SK-N-SH treated with all-trans-retinoic acid at 6 μM for 48 hours (cell line): Measurements from ENCODE around the gene KRR1.

Experiments
- GLIS3 ChIP-seq: fragments of 250-450 bp; sonication (Bioruptor Pico); IDR thresholded peaks from 2 replicates; pipeline ENCODE4 v1.5.0; 2020; ENCODE audit warnings: mild to moderate bottlenecking, moderate library complexity
- OSR1 ChIP-seq: fragments of 250-450 bp; sonication (Bioruptor Pico); IDR thresholded peaks from 2 replicates; pipeline ENCODE4 v1.8.0; 2022; ENCODE audit warnings: moderate library complexity, mild to moderate bottlenecking, inconsistent platforms
- PPARA ChIP-seq: fragments of 250-450 bp; sonication (Bioruptor Pico); IDR thresholded peaks from 2 replicates; pipeline ENCODE4 v1.5.0; 2020; ENCODE audit warnings: mild to moderate bottlenecking, borderline replicate concordance
- RARB ChIP-seq: fragments of 250-450 bp; sonication (Bioruptor Pico); IDR thresholded peaks from 2 replicates; pipeline ENCODE4 v1.8.0; 2021; ENCODE audit warnings: mild to moderate bottlenecking, moderate library complexity
- SNAI2 ChIP-seq: fragments of 250-450 bp; sonication (Bioruptor Pico); IDR thresholded peaks from 2 replicates; pipeline ENCODE4 v1.5.0; 2020; ENCODE audit warnings: mild to moderate bottlenecking, moderate library complexity
- ZC3H10 ChIP-seq: fragments of 250-450 bp; sonication (Bioruptor Pico); IDR thresholded peaks from 2 replicates; pipeline ENCODE4 v1.5.1; 2021; ENCODE audit warnings: mild to moderate bottlenecking, moderate library complexity
- ZFP3 ChIP-seq: fragments of 250-450 bp; sonication (Bioruptor Pico); IDR thresholded peaks from 2 replicates; pipeline ENCODE4 v1.5.0; 2020; ENCODE audit warnings: mild to moderate bottlenecking, moderate library complexity
- ZFP30 ChIP-seq: fragments of 450-650 bp; formaldehyde crosslinking; IDR thresholded peaks from 2 replicates; pipeline ENCODE4 v1.5.0; 2022; ENCODE audit warnings: mild to moderate bottlenecking, moderate library complexity
- ZNF8 ChIP-seq: fragments of 450-650 bp; formaldehyde crosslinking; IDR thresholded peaks from 2 replicates; pipeline ENCODE4 v1.5.0; 2020; ENCODE audit warnings: mild to moderate bottlenecking, moderate library complexity
- TF ChIP-seq, protein P1 (sequence below): fragments of 250-450 bp; sonication (Bioruptor Pico); IDR thresholded peaks from 2 replicates; pipeline ENCODE4 v1.8.0; 2020; ENCODE audit warnings: mild to moderate bottlenecking, moderate library complexity, borderline replicate concordance
- TF ChIP-seq, protein P2 (sequence below): fragments of 250-450 bp; sonication (Bioruptor Pico); IDR thresholded peaks from 2 replicates; pipeline ENCODE4 v1.5.1; 2021; ENCODE audit warnings: mild to moderate bottlenecking, moderate library complexity
- TF ChIP-seq, protein P3 (sequence below): fragments of 250-450 bp; sonication (Bioruptor Pico); IDR thresholded peaks from 2 replicates; pipeline ENCODE4 v1.5.1; 2020; ENCODE audit warnings: low read depth, mild to moderate bottlenecking, moderate library complexity
- TF ChIP-seq, protein P4 (sequence below): fragments of 250-450 bp; sonication (Bioruptor Pico); IDR thresholded peaks from 2 replicates; pipeline ENCODE4 v1.8.0; 2021; ENCODE audit warnings: low read depth, mild to moderate bottlenecking, moderate library complexity, borderline replicate concordance
- TF ChIP-seq, protein P5 (sequence below): fragments of 250-450 bp; sonication (Bioruptor Pico); IDR thresholded peaks from 2 replicates; pipeline ENCODE4 v1.5.0; 2020; ENCODE audit warnings: mild to moderate bottlenecking, moderate library complexity

DNA sequence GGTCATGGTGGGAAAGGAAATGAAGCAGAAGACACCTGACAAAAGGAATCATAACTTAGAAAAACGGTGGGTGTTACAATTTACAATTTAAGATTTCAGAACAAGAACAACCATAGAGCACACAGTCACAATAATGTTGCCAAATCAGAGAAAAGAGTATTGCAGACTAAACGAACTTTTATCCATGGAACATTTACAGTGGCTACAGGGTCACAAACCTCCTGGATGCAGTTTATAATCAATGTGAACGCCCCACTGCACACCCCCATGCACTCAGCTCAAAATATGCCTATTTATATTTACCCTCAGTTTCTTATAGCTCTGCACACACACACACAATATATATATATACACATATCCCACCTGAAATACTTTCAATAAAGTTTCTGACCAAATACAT, 8.0 kb downstream of the KRR1 start:
- TF ChIP-seq, protein P1, sequence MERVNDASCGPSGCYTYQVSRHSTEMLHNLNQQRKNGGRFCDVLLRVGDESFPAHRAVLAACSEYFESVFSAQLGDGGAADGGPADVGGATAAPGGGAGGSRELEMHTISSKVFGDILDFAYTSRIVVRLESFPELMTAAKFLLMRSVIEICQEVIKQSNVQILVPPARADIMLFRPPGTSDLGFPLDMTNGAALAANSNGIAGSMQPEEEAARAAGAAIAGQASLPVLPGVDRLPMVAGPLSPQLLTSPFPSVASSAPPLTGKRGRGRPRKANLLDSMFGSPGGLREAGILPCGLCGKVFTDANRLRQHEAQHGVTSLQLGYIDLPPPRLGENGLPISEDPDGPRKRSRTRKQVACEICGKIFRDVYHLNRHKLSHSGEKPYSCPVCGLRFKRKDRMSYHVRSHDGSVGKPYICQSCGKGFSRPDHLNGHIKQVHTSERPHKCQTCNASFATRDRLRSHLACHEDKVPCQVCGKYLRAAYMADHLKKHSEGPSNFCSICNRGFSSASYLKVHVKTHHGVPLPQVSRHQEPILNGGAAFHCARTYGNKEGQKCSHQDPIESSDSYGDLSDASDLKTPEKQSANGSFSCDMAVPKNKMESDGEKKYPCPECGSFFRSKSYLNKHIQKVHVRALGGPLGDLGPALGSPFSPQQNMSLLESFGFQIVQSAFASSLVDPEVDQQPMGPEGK (CRISPR knock-in tag), result no peak
- TF ChIP-seq ZC3H10 (CRISPR knock-in tag) (no peak), ZFP30 (no peak), ZNF8 (CRISPR knock-in tag) (no peak), PPARA (no peak), SNAI2 (CRISPR knock-in tag) (no peak), RARB (CRISPR knock-in tag) (no peak), OSR1 (CRISPR knock-in tag) (no peak), ZFP3 (CRISPR knock-in tag) (no peak), GLIS3 (CRISPR knock-in tag) (no peak)
- TF ChIP-seq, protein P2, sequence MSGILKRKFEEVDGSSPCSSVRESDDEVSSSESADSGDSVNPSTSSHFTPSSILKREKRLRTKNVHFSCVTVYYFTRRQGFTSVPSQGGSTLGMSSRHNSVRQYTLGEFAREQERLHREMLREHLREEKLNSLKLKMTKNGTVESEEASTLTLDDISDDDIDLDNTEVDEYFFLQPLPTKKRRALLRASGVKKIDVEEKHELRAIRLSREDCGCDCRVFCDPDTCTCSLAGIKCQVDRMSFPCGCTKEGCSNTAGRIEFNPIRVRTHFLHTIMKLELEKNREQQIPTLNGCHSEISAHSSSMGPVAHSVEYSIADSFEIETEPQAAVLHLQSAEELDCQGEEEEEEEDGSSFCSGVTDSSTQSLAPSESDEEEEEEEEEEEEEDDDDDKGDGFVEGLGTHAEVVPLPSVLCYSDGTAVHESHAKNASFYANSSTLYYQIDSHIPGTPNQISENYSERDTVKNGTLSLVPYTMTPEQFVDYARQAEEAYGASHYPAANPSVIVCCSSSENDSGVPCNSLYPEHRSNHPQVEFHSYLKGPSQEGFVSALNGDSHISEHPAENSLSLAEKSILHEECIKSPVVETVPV (CRISPR knock-in tag), result no peak
- TF ChIP-seq, protein P3, sequence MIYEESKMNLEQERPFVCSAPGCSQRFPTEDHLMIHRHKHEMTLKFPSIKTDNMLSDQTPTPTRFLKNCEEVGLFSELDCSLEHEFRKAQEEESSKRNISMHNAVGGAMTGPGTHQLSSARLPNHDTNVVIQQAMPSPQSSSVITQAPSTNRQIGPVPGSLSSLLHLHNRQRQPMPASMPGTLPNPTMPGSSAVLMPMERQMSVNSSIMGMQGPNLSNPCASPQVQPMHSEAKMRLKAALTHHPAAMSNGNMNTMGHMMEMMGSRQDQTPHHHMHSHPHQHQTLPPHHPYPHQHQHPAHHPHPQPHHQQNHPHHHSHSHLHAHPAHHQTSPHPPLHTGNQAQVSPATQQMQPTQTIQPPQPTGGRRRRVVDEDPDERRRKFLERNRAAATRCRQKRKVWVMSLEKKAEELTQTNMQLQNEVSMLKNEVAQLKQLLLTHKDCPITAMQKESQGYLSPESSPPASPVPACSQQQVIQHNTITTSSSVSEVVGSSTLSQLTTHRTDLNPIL, result no peak
- TF ChIP-seq, protein P4, sequence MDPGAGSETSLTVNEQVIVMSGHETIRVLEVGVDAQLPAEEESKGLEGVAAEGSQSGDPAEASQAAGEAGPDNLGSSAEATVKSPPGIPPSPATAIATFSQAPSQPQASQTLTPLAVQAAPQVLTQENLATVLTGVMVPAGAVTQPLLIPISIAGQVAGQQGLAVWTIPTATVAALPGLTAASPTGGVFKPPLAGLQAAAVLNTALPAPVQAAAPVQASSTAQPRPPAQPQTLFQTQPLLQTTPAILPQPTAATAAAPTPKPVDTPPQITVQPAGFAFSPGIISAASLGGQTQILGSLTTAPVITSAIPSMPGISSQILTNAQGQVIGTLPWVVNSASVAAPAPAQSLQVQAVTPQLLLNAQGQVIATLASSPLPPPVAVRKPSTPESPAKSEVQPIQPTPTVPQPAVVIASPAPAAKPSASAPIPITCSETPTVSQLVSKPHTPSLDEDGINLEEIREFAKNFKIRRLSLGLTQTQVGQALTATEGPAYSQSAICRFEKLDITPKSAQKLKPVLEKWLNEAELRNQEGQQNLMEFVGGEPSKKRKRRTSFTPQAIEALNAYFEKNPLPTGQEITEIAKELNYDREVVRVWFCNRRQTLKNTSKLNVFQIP (CRISPR knock-in tag), result no peak
- TF ChIP-seq, protein P5, sequence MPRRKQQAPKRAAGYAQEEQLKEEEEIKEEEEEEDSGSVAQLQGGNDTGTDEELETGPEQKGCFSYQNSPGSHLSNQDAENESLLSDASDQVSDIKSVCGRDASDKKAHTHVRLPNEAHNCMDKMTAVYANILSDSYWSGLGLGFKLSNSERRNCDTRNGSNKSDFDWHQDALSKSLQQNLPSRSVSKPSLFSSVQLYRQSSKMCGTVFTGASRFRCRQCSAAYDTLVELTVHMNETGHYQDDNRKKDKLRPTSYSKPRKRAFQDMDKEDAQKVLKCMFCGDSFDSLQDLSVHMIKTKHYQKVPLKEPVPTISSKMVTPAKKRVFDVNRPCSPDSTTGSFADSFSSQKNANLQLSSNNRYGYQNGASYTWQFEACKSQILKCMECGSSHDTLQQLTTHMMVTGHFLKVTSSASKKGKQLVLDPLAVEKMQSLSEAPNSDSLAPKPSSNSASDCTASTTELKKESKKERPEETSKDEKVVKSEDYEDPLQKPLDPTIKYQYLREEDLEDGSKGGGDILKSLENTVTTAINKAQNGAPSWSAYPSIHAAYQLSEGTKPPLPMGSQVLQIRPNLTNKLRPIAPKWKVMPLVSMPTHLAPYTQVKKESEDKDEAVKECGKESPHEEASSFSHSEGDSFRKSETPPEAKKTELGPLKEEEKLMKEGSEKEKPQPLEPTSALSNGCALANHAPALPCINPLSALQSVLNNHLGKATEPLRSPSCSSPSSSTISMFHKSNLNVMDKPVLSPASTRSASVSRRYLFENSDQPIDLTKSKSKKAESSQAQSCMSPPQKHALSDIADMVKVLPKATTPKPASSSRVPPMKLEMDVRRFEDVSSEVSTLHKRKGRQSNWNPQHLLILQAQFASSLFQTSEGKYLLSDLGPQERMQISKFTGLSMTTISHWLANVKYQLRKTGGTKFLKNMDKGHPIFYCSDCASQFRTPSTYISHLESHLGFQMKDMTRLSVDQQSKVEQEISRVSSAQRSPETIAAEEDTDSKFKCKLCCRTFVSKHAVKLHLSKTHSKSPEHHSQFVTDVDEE (CRISPR knock-in tag), result no peak
